Astrocyte (in vitro differentiated cells and primary cell): ENCODE results near the gene GET4.

Experiments
- EZH2 ChIP-seq: IDR thresholded peaks from 2 replicates; pipeline ENCODE4 v1.6.1; 2012; ENCODE audit warnings: mild to moderate bottlenecking, low read length, inconsistent platforms; ENCODE audit not compliant: insufficient read depth
- TF ChIP-seq, protein P1 (sequence below): IDR thresholded peaks from 2 replicates; pipeline ENCODE4 v1.5.1; 2011; ENCODE audit warnings: low read depth, mild to moderate bottlenecking, inconsistent platforms, low read length, moderate library complexity; ENCODE audit not compliant: insufficient read depth

GRCh38 chr7:919924-920341 lies 43.6 kb downstream of the GET4 start:
- TF ChIP-seq, protein P1, sequence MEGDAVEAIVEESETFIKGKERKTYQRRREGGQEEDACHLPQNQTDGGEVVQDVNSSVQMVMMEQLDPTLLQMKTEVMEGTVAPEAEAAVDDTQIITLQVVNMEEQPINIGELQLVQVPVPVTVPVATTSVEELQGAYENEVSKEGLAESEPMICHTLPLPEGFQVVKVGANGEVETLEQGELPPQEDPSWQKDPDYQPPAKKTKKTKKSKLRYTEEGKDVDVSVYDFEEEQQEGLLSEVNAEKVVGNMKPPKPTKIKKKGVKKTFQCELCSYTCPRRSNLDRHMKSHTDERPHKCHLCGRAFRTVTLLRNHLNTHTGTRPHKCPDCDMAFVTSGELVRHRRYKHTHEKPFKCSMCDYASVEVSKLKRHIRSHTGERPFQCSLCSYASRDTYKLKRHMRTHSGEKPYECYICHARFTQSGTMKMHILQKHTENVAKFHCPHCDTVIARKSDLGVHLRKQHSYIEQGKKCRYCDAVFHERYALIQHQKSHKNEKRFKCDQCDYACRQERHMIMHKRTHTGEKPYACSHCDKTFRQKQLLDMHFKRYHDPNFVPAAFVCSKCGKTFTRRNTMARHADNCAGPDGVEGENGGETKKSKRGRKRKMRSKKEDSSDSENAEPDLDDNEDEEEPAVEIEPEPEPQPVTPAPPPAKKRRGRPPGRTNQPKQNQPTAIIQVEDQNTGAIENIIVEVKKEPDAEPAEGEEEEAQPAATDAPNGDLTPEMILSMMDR = no peak
- no peak for TF ChIP-seq EZH2
